Spleen (tissue), 11 donors: ENCODE results near the gene SLC9C1. TPM values are rescaled to one million over a fixed set of nuclear protein-coding genes. Genes with fewer than 3 reads are reported as not detected.

Experiments used
- DNase-seq: peaks from one replicate; pipeline ENCODE4 v3.0.0-alpha.2; 2020
- H3K27ac ChIP-seq, 8 donors: fragments of 200-600 bp; sonication (generic) in 7 of 8; 1 replicate in 4 of 8; 2 replicates in 4 of 8; pipeline versions ENCODE4 v1.5.0 to v1.8.0; 2016 to 2021; ENCODE audit warnings: inconsistent platforms in 4 of 8, mild to moderate bottlenecking in 4 of 8, moderate library complexity in 1 of 8
- H3K27me3 ChIP-seq, 7 donors: fragments of 200-600 bp; sonication (generic) in 6 of 7; replicated peaks in 1 of 7; 1 replicate in 4 of 7; 2 replicates in 3 of 7; pipeline versions ENCODE4 v1.5.0 to v1.8.0; 2016 to 2021; ENCODE audit warnings: inconsistent platforms in 3 of 7, mild to moderate bottlenecking in 1 of 7
- H3K36me3 ChIP-seq, 6 donors: fragments of 200-600 bp; sonication (generic) in 5 of 6; 1 replicate in 4 of 6; 2 replicates in 2 of 6; pipeline versions ENCODE4 v1.5.0 to v1.8.0; 2016 to 2021; ENCODE audit warnings: inconsistent platforms in 2 of 6
- H3K4me1 ChIP-seq, 6 donors: fragments of 200-600 bp; sonication (generic) in 5 of 6; 1 replicate in 3 of 6; 2 replicates in 3 of 6; pipeline versions ENCODE4 v1.5.0 to v1.8.0; 2016 to 2021; ENCODE audit warnings: inconsistent platforms in 3 of 6
- H3K4me3 ChIP-seq, 8 donors: fragments of 200-600 bp; sonication (generic) in 7 of 8; 1 replicate in 4 of 8; 2 replicates in 4 of 8; pipeline versions ENCODE4 v1.5.0 to v1.8.0; 2016 to 2021; ENCODE audit warnings: inconsistent platforms in 4 of 8, mild to moderate bottlenecking in 4 of 8, moderate library complexity in 2 of 8
- H3K9me3 ChIP-seq, 8 donors: fragments of 200-600 bp; sonication (generic) in 7 of 8; 1 replicate in 4 of 8; 2 replicates in 4 of 8; pipeline versions ENCODE4 v1.5.0 to v1.8.0; 2016 to 2021; ENCODE audit warnings: inconsistent platforms in 4 of 8
- CTCF ChIP-seq, 11 experiments: fragments of 200-600 bp in 7 of 11; fragments of 450-650 bp in 4 of 11; sonication (generic) in 4 of 11; IDR thresholded peaks in 8 of 11; conservative IDR thresholded peaks in 3 of 11; 1 replicate in 7 of 11; 2 replicates in 4 of 11; pipeline versions ENCODE4 v1.4.0 to v1.8.0; 2016 to 2021; ENCODE audit warnings: antibody characterized with exemption in 11 of 11, inconsistent platforms in 4 of 11, mild to moderate bottlenecking in 1 of 11
- POLR2A ChIP-seq, 3 donors: fragments of 450-650 bp; IDR thresholded peaks; one replicate each; pipeline ENCODE4 v1.5.1; 2017; ENCODE audit warnings: antibody characterized with exemption in 3 of 3, mild to moderate bottlenecking in 1 of 3
- POLR2AphosphoS5 ChIP-seq, 3 donors: sonication (generic); formaldehyde crosslinking; IDR thresholded peaks; one replicate each; pipeline ENCODE4 v1.5.1; 2017; ENCODE audit warnings: antibody characterized with exemption in 3 of 3
- WGBS, 5 donors: extraction: QIAGEN DNeasy Blood & Tissue Kit in 3 of 5; methylation state at CpG; one replicate each; pipeline versions ENCODE4 v1.1.5 to v1.1.7; 2013 to 2018; 5-methylcytosine and 5-hydroxymethylcytosine counted together
- intact Hi-C: fragments of 100-400 bp; cut with DNase I; formaldehyde crosslinking; loops from one replicate; pipeline ENCODE4 v1.15.0; 2023; ENCODE audit warnings: low total_unique reads
- polyA plus RNA-seq, 3 donors: library from polyadenylated mRNA; stranded (reverse); fragments of 200-250 nt; gene quantifications; one replicate each; pipeline ENCODE4 v1.2.1, GENCODE V29; 2013
- total RNA-seq, 7 donors: library from RNA; depleted of rRNA in 3 of 7; stranded (reverse); fragments of >200 nt in 3 of 7; fragmentation: NEBNext Ultra II Directional in 4 of 7; extraction: Animal tissue kit (Norgen Biotek cat#: 25700) in 4 of 7; gene quantifications; one replicate each; pipeline versions ENCODE4 v1.1.0 to v1.2.1, GENCODE V29; 2016 to 2021
- donor health status: healthy with polysubstance abuse.
- donor health status: DM: no; HTN: no; CAD: no; lungs with moderate emphysema.
- donor health status: DM: no; HTN: no; CAD: no.
- donor health status: Bipolar disorder and iron deficiency.
- donor health status: healthy.
- donor health status: DM: no; HTN: no; CAD: no.
- donor health status: DM: yes; HTN: yes; CAD: no.

Gene SLC9C1
- total and polyA plus RNA-seq, 10 donors: 0.05 to 0.18 TPM; not detected in 8

- H3K4me1 ChIP-seq: no peaks in the 10 kb centered on the region
- WGBS, 5 donors: 87 to 92% (median 90%) methylated on average over 2 of the region's 2 CpGs
- intact Hi-C loops: loop anchor here (10.0 kb wide), 1 partner anchor 413 kb away; no protein-coding TSS in a partner anchor
These were observed 192.1 kb downstream of the SLC9C1 start for GRCh38 chr3:112101916-112102315.

DNA sequence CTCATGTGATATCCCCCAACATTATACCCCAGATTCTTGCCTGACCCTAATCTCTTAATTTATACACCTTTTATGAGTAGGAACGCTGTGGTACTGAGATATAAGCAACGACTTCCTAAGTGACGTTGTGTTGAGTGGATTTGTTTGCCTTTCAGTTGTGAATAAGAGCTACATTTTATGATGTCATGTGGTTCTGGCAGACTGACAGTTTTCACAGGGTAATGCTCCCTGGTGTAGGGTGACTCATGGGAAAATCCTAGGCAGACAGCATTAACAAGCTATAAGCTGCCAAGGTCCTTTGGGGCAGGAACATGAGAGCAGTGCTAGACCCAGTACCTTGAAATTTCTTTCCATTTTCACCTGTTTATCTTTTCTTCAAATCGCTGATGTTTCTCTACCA is 196.6 kb downstream of the SLC9C1 start:
- H3K4me3 ChIP-seq: no peak overlapping the region
- H3K27me3 ChIP-seq: no peaks in the 10 kb centered on the region
- H3K27ac ChIP-seq: no peak overlapping the region
- DNase-seq: no peak
- peaks cover 0 to 11% (median 3%) of the 10 kb centered on the region in 6 donors for H3K4me1 ChIP-seq
- no peaks in the 10 kb centered on the region for H3K9me3 ChIP-seq
- no peak for TF ChIP-seq CTCF (IDR thresholded peaks at IDR 0.05 in 8 of 11, conservative IDR thresholded peaks at IDR 0.05 in 3 of 11)
- no peak for TF ChIP-seq POLR2AphosphoS5 (IDR thresholded peaks at IDR 0.05)
- TF ChIP-seq POLR2A (IDR thresholded peaks at IDR 0.05): no peak
- intact Hi-C loops: no loop called here
- no peaks in the 10 kb centered on the region for H3K36me3 ChIP-seq
- WGBS, 5 donors: 31 to 39% (median 32%) methylated on average over 4 of the region's 4 CpGs

More at GRCh38 chr3:112101916-112102315, 192.1 kb downstream of the SLC9C1 start:
- H3K36me3 ChIP-seq: no peaks in the 10 kb centered on the region
- H3K27me3 ChIP-seq: no peaks in the 10 kb centered on the region
- H3K9me3 ChIP-seq: no peaks in the 10 kb centered on the region
- H3K27ac ChIP-seq: no peak overlapping the region
- DNase-seq: no peak
- no peak overlapping the region for H3K4me3 ChIP-seq
- TF ChIP-seq POLR2A (IDR thresholded peaks at IDR 0.05) (no peak), POLR2AphosphoS5 (IDR thresholded peaks at IDR 0.05) (no peak), CTCF (IDR thresholded peaks at IDR 0.05 in 8 of 11, conservative IDR thresholded peaks at IDR 0.05 in 3 of 11) (no peak)

DNA sequence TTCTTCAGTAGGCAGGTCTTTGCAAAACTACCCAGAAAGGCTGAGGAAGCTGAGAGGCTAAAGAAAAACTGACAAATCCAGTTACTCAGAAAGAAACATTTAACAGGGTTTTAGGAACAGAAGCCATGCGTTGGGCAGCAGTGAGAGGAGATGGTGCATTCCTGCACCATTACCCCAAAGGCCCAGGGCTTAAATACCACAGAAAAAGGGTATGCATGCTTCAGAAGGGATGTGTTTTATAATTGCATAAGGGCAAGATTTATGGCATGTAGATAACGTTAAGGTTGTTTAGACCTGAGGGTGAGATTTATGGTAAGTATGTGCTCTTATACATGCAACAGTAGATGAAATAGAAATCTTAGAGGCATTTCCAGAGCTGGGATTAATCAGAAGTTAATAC is 197.8 kb downstream of the SLC9C1 start:
- intact Hi-C loops: no loop called here
- no peaks in the 10 kb centered on the region for H3K36me3 ChIP-seq
- H3K4me1 ChIP-seq: peaks cover 0 to 17% (median 5%) of the 10 kb centered on the region in 6 donors
- H3K27me3 ChIP-seq: no peaks in the 10 kb centered on the region
- H3K9me3 ChIP-seq: no peaks in the 10 kb centered on the region
- no peak for TF ChIP-seq POLR2A (IDR thresholded peaks at IDR 0.05)
- TF ChIP-seq CTCF (IDR thresholded peaks at IDR 0.05 in 8 of 11, conservative IDR thresholded peaks at IDR 0.05 in 3 of 11): no peak
- no peak for TF ChIP-seq POLR2AphosphoS5 (IDR thresholded peaks at IDR 0.05)
- H3K27ac ChIP-seq: no peak overlapping the region
- WGBS, 5 donors: 84 to 90% (median 87%) methylated on average over 2 of the region's 2 CpGs
- no peak overlapping the region for H3K4me3 ChIP-seq
- DNase-seq: no peak

DNA sequence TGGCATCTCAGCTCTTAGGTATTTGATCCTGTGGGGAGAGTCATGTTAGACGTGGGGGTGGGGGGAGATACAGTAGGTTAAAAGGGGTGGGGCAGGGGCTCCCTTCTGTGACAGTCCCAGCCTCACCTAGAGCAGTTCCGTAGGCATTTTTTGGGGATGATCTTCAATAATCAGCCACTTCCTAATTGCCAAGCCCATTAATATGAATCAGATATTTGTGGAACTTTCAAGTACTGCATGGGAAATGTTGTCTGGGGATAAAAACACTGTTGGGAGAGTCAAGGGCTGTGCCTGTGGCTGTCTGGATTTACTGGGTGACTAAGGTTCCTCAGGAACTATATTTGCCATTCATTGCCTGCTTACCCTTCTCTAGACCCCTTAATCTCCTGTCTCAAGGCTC is 198.3 kb downstream of the SLC9C1 start:
- intact Hi-C loops: no loop called here
- H3K27ac ChIP-seq: no peak overlapping the region
- no peak for DNase-seq
- peaks cover 0 to 21% (median 9%) of the 10 kb centered on the region in 6 donors for H3K4me1 ChIP-seq
- H3K27me3 ChIP-seq: no peaks in the 10 kb centered on the region
- 34 to 64% (median 55%) methylated on average over 2 of the region's 2 CpGs for whole genome bisulfite sequencing, 5 donors
- no peaks in the 10 kb centered on the region for H3K36me3 ChIP-seq
- H3K9me3 ChIP-seq: no peaks in the 10 kb centered on the region
- H3K4me3 ChIP-seq: no peak overlapping the region
- TF ChIP-seq POLR2AphosphoS5 (IDR thresholded peaks at IDR 0.05) (no peak), CTCF (IDR thresholded peaks at IDR 0.05 in 8 of 11, conservative IDR thresholded peaks at IDR 0.05 in 3 of 11) (no peak), POLR2A (IDR thresholded peaks at IDR 0.05) (no peak)
